Transverse colon (tissue), 4 donors: Measurements from ENCODE around the gene MON1A. TPM values are rescaled to one million over a fixed set of nuclear protein-coding genes. Genes with fewer than 3 reads are reported as not detected.
A peak's percentile ranks its signal among the peaks of the same experiment; 100 is the strongest.
"Not testable (repeated sequence)": the region's sequence is repeated elsewhere in the genome, so short reads cannot be mapped to it uniquely, and the experiment has no call there.

Experiments used
- DNase-seq: peaks from one replicate; pipeline ENCODE4 v3.0.0-alpha.2; 2019
- H3K27ac ChIP-seq, 4 donors: fragments of 200-600 bp; sonication (generic); 2 replicates each; pipeline ENCODE4 v1.5.1; 2016 to 2018; ENCODE audit warnings: inconsistent platforms in 4 of 4
- H3K27me3 ChIP-seq: fragments of 200-600 bp; sonication (generic); 2 replicates; pipeline ENCODE4 v1.5.1; 2017; ENCODE audit warnings: inconsistent platforms
- H3K36me3 ChIP-seq, 4 donors: fragments of 200-600 bp; sonication (generic); 2 replicates each; pipeline ENCODE4 v1.5.1; 2017 to 2019; ENCODE audit warnings: inconsistent platforms in 4 of 4
- H3K4me1 ChIP-seq, 4 donors: fragments of 200-600 bp; sonication (generic); 2 replicates each; pipeline ENCODE4 v1.5.1; 2017 to 2020; ENCODE audit warnings: inconsistent platforms in 4 of 4
- H3K4me3 ChIP-seq, 4 donors: fragments of 200-600 bp; sonication (generic); 1 replicate in 1 of 4; 2 replicates in 3 of 4; pipeline versions ENCODE4 v1.5.1 to v1.6.1; 2017 to 2019; ENCODE audit warnings: inconsistent platforms in 4 of 4
- H3K9me3 ChIP-seq, 2 donors: fragments of 200-600 bp; sonication (generic); 2 replicates each; pipeline ENCODE4 v1.5.1; 2017 to 2019; ENCODE audit warnings: inconsistent platforms in 2 of 2
- EP300 ChIP-seq: sonication (generic); formaldehyde crosslinking; IDR thresholded peaks from one replicate; pipeline ENCODE4 v1.6.1; 2017; ENCODE audit warnings: antibody characterized with exemption, low read depth
- POLR2A ChIP-seq: fragments of 450-650 bp; IDR thresholded peaks from one replicate; pipeline ENCODE4 v1.6.1; 2016; ENCODE audit warnings: antibody characterized with exemption, mild to moderate bottlenecking, moderate library complexity
- POLR2AphosphoS5 ChIP-seq, 3 donors: sonication (generic); formaldehyde crosslinking; IDR thresholded peaks; one replicate each; pipeline ENCODE4 v1.6.1; 2016; ENCODE audit warnings: antibody characterized with exemption in 3 of 3
- WGBS, 2 donors: methylation state at CpG; one replicate each; pipeline ENCODE4 v1.1.5; 2018; ENCODE audit warnings: low coverage in 1 of 2; 5-methylcytosine and 5-hydroxymethylcytosine counted together
- in situ Hi-C, 4 donors: fragments of 200-750 bp; cut with MboI; loops; one replicate each; pipeline versions ENCODE4 v1.15.0 to v1.15.1; 2017; ENCODE audit warnings: low sequenced_read_pairs in 3 of 4, low pct_ligation_motif_present in 1 of 4, low pct_unique_long_range_greater_than_20kb in 1 of 4
- intact Hi-C: fragments of 100-400 bp; cut with DNase I; formaldehyde crosslinking; loops from one replicate; pipeline ENCODE4 v1.15.1; 2023; ENCODE audit warnings: low total_unique reads
- total RNA-seq, 4 donors: library from RNA; depleted of rRNA; stranded (reverse); fragments of >200 nt; gene quantifications; one replicate each; pipeline ENCODE4 v1.1.0, GENCODE V29; 2016
- TF ChIP-seq, protein P1 (sequence below), 5 experiments: fragments of 200-600 bp in 3 of 5; fragments of 450-650 bp in 2 of 5; sonication (generic) in 3 of 5; IDR thresholded peaks; 1 replicate in 2 of 5; 2 replicates in 3 of 5; pipeline ENCODE4 v1.5.1; 2016 to 2017; ENCODE audit warnings: antibody characterized with exemption in 5 of 5, inconsistent platforms in 3 of 5, mild to moderate bottlenecking in 2 of 5, moderate library complexity in 1 of 5

Gene MON1A
- total RNA-seq, 4 donors from 2014 or later = 0.80 to 10.5 (median 8.7) TPM

- Histone ChIP-seq H3K27ac (no peak overlapping the region), H3K4me1 (peaks cover 11 to 29% (median 14%) of the 10 kb centered on the region in 4 donors), H3K36me3 (no peaks in the 10 kb centered on the region), H3K9me3 (no peaks in the 10 kb centered on the region), H3K4me3 (no peak overlapping the region), H3K27me3 (no peaks in the 10 kb centered on the region)
- in situ Hi-C loops (no loop called here), intact Hi-C loops (no loop called here)
- no peak for TF ChIP-seq POLR2A
- TF ChIP-seq, protein P1, sequence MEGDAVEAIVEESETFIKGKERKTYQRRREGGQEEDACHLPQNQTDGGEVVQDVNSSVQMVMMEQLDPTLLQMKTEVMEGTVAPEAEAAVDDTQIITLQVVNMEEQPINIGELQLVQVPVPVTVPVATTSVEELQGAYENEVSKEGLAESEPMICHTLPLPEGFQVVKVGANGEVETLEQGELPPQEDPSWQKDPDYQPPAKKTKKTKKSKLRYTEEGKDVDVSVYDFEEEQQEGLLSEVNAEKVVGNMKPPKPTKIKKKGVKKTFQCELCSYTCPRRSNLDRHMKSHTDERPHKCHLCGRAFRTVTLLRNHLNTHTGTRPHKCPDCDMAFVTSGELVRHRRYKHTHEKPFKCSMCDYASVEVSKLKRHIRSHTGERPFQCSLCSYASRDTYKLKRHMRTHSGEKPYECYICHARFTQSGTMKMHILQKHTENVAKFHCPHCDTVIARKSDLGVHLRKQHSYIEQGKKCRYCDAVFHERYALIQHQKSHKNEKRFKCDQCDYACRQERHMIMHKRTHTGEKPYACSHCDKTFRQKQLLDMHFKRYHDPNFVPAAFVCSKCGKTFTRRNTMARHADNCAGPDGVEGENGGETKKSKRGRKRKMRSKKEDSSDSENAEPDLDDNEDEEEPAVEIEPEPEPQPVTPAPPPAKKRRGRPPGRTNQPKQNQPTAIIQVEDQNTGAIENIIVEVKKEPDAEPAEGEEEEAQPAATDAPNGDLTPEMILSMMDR (IDR thresholded peaks at IDR 0.05) = no peak
- TF ChIP-seq EP300 = no peak
- no peak for TF ChIP-seq POLR2AphosphoS5 (IDR thresholded peaks at IDR 0.05)
- DNase-seq = no peak
- WGBS, 2 donors = 66% methylated on average over 2 of the region's 2 CpGs; no CpG with 5 or more reads in 1 of the 2 donors
These were observed 13.0 kb upstream of the MON1A start for GRCh38 chr3:49942651-49943050.

GRCh38 chr3:49940667-49941249 lies 11.1 kb upstream of the MON1A start:
- in situ Hi-C loops = no loop called here
- TF ChIP-seq POLR2AphosphoS5 (IDR thresholded peaks at IDR 0.05) (no peak), POLR2A (no peak), EP300 (no peak)
- TF ChIP-seq, protein P1 (IDR thresholded peaks at IDR 0.05) = no peak
- peaks cover 9 to 29% (median 14%) of the 10 kb centered on the region in 4 donors for H3K4me1 ChIP-seq
- H3K27me3 ChIP-seq = no peaks in the 10 kb centered on the region
- peak overlapping the region; percentile 67 to 93 (median 82) for H3K4me3 ChIP-seq
- no peaks in the 10 kb centered on the region for H3K9me3 ChIP-seq
- DNase-seq = no peak
- intact Hi-C loops = no loop called here
- peak overlapping the region; percentile 96 to 99 (median 97) for H3K27ac ChIP-seq
- WGBS, 2 donors = 0 to 4% methylated on average over 9 to 23 of the region's 23 CpGs
- H3K36me3 ChIP-seq = no peaks in the 10 kb centered on the region

DNA sequence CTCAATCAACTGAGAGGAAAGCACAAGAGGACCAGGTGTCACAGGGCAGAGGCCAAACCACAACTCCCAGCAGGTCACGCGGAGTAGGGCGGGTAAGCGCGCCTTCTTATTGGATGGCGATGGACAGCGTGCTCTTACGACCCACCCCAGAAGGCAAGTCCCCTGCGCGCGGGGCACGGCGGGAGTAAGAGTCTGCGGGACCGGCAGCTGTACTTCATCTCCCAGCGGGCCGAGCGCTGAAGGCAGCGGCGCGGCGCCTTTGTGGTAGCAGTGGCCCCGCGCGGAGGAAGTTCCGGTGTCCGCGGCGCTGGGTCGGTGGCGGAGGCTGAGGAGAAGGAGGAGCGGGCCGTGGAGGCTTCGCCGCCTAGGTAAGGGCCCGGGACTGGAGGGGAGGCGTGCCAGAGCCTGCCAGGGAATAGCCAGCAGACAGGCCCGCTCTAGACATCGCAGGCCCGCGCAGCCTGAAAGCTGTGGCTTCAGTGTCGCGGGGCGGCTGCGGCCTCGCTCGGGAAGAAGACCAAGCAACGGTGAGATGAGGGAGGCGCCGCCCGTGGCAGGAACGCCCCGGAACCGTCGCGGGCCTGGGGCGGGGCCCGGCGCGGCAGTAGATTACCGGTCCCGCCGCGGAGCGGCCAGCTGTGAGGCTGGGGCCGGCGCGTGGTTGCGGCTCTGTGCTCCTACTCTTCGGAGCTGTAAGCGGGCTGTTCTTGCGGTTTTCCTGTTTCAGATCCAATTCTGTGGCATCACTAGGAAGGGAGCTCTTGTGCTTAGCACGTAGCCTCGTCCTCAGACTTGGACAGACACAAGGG lies 10.5 kb upstream of the MON1A start, which contains the start of gene RBM6:
Gene RBM6 (plus strand): TSS at position 293 of the 809 bp plus-strand sequence. CDS start 22,492 bp downstream, outside the sequence.
- peak; percentile 98 for DNase-seq
- H3K4me3 ChIP-seq = peak within 1 kb of the TSS; percentile 67 to 93 (median 82)
- in situ Hi-C loops = no loop called here
- no peaks in the 10 kb centered on the region for H3K9me3 ChIP-seq
- no peak for TF ChIP-seq EP300
- TF ChIP-seq POLR2A = peak; percentile 93
- TF ChIP-seq, protein P1 (IDR thresholded peaks at IDR 0.05) = peak in 2 of 5 experiments; percentile 7 to 28
- TF ChIP-seq POLR2AphosphoS5 (IDR thresholded peaks at IDR 0.05) = peak; percentile 82 to 92 (median 89)
- 0 to 1% methylated on average over 1 to 63 of the region's 74 CpGs for WGBS, 2 donors
- intact Hi-C loops = no loop called here
- H3K27ac ChIP-seq = peak within 1 kb of the TSS; percentile 96 to 99 (median 97)
- peaks cover 9 to 29% (median 14%) of the 10 kb centered on the region in 4 donors for H3K4me1 ChIP-seq
- no peaks in the 10 kb centered on the region for H3K36me3 ChIP-seq
- no peaks in the 10 kb centered on the region for H3K27me3 ChIP-seq

GRCh38 chr3:49937090-49937489 lies 7.5 kb upstream of the MON1A start:
- Histone ChIP-seq H3K9me3 (no peaks in the 10 kb centered on the region), H3K27ac (no peak overlapping the region), H3K4me1 (peaks cover 5 to 17% (median 12%) of the 10 kb centered on the region in 4 donors), H3K36me3 (no peaks in the 10 kb centered on the region), H3K27me3 (no peaks in the 10 kb centered on the region), H3K4me3 (no peak overlapping the region)
- 50 to 55% methylated on average over 3 of the region's 3 CpGs for WGBS, 2 donors
- intact Hi-C loops = no loop called here
- TF ChIP-seq POLR2A (no peak), POLR2AphosphoS5 (IDR thresholded peaks at IDR 0.05) (no peak), EP300 (no peak)
- TF ChIP-seq, protein P1 (IDR thresholded peaks at IDR 0.05) = no peak
- DNase-seq = no peak
- in situ Hi-C loops = no loop called here

GRCh38 chr3:49932281-49932680 lies 2.7 kb upstream of the MON1A start:
- H3K9me3 ChIP-seq, H3K36me3 ChIP-seq, H3K4me3 ChIP-seq, intact Hi-C loops, in situ Hi-C loops, H3K27me3 ChIP-seq, H3K27ac ChIP-seq, DNase-seq: not testable (repeated sequence)
- H3K4me1 ChIP-seq = peaks cover 10 to 22% (median 16%) of the 10 kb centered on the region in 4 donors
- WGBS, 2 donors = 93 to 96% methylated on average over 4 to 15 of the region's 15 CpGs
